ENCODE data around the gene CBX7.
A peak's percentile ranks its signal among the peaks of the same experiment; 100 is the strongest.

Gene CBX7

GRCh38 chr22:39090426-39091064 is 61.9 kb downstream of the CBX7 start:
- DNase-seq = peak; percentile 56

DNA sequence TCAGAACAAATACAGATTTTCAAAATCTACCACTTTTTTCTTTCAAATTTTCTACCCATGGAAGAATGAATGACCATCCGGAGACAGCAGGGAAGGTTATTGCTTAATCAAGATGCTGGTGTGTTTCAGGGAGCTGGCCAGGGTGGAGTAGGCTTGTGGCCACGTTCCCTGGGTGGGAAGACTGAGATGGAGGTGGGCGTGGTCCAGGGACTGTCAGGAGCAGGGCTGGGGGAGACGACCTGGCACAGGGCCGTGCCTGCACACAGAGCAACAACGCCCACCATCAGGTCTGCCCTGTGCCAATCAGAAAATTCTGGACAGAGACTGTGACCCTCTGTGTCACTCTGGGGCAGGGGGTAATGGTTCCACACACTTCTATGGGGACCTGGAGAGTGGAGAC is 62.6 kb downstream of the CBX7 start:
- no peak for DNase-seq

GRCh38 chr22:39088685-39089032 is 63.8 kb downstream of the CBX7 start:
- DNase-seq = no peak

DNA sequence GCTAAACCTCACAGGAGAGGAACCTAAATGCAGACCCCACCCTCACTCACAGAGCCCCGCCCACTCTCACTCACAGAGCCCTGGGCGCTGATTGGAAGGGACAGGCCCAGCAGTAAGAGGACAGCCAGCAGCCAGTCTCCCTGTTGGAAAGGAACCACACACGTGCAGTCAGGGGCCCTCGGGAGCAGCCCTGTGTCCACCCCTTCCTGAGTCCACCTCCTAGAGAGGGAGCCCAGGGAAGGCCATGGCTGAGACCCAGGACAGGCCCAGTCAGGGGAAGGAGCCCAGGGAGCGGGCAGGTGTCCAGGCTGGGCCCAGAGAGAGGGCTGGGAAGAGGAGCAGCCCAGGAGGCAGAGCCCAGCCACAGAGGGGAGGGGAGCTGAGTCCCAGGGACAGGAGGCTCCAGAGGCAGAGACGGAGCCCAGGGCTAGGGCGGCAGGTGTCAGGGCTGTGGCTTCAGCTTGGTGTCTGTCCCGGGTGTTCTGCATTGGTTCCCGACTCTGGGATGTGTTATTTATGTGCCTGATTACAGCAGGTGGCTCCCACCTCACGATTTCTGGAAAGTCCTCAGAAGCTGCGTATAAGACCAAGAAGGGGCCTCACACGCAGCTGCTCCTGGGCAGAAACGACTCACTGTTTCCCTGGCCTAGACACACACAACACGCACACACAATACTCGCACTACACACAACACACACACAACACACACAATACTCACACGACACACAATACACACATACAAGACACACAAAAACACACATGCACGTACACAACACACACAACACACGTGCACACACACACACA is 64.4 kb downstream of the CBX7 start:
- no peak for DNase-seq

DNA sequence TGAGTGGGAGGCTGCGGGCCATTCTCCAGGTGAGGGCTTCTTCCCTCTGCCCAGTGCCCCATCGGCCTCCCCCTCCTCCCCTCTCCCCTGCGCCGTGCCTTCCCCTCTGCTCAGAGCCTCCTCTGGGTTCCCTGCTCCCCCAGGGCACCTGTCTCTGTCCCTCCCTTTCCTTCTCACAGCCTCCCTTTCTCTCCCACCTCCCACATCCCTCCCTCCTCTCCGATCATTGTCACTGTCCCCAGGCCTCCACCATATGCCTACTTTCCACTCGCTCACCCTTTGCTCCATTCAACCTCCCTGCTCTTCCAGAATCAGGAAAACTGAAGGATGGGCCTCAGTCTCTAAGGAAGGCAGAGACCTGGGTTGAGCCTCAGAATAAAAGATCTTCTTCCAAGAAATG is 65.4 kb downstream of the CBX7 start:
- DNase-seq = no peak

GRCh38 chr22:39084666-39085065 is 67.8 kb downstream of the CBX7 start:
- no peak for DNase-seq

GRCh38 chr22:39083212-39084165 is 69.0 kb downstream of the CBX7 start:
- no peak for DNase-seq

GRCh38 chr22:39081598-39081997 is 70.9 kb downstream of the CBX7 start:
- no peak for DNase-seq

DNA sequence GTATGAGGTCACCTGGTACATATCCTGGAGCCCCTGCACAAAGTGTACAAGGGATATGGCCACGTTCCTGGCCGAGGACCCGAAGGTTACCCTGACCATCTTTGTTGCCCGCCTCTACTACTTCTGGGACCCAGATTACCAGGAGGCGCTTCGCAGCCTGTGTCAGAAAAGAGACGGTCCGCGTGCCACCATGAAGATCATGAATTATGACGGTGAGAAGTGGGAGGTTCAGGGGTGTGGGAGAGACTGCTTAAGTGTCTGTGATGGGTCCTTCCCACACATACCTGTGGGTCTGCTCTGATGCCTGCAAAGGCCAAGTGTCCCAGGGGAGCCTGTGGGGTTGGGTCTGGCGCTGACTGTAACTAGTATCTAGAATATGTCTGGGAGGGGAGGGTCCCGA is 71.5 kb downstream of the CBX7 start:
- no peak for DNase-seq
